GM18909 (cell line): ENCODE measurements around the gene OR6C65.

Experiments
- ATAC-seq: cut with Tn5 transposase; IDR thresholded peaks from one replicate; pipeline ENCODE4 v1.9.1; 2021; ENCODE audit warnings: mild to moderate bottlenecking; ENCODE audit not compliant: unreplicated experiment, poor library complexity

Gene OR6C65

DNA sequence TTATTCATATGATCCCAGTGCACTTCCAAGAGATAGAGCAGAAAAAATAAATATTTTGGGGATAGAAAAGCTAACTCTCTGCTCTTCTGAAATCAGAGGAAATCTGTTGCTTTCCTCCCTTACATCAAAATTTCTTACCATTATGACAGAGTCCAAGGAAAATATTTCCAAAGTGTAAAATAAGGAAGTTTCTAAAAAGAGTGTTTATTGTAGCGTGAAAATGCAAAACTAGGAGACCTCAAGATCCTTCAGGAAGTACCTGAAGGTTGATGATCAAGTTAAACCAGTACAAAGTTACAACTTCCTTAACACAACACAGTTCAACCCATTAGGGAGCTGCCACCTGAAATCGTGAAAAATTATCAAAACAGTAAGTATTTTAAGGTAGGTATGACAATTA is 43.4 kb downstream of the OR6C65 start, which contains the start of gene OR6C2:
Gene OR6C2 (plus strand): TSS at position 301 of the 400 bp plus-strand sequence. CDS start 8,138 bp downstream, outside the sequence.
- ATAC-seq, result no peak

DNA sequence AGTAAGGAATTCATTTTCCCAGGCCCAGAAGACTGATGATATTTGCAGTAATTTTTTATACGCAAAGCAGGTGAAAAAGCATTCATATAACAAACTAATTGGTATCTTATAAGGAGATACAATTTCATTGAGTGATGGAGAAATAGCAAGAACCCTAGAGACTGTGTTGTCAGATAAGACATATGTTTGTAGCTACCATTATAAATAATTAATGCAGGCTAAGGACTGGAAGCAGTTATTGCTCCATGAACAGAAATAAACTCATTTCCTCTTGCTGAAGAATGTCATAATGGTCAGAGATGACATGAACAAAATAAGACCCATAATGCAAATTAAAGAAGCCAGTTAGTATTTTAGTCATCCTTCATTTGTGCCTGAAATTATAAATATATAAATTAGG is 45.0 kb downstream of the OR6C65 start:
- no peak for ATAC-seq

DNA sequence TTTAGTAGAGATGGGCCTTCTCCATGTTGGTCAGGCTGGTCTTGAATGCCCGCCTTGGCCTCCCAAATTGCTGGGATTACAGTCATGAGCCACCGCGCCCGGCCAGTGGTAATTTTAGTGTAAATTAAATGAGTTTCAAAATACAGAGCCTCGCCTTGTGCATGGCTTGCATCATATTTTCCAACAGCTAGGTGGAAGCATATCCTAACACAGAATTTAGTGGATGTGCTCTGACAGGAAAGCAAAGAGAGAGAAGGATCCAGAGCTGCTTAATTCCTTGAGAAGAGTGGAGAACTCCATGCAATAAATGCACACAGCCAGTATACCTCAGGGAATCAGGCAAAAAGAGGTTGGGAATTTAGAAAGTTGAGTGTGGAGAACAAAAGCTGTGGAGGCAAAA is 46.0 kb downstream of the OR6C65 start:
- no peak for ATAC-seq

DNA sequence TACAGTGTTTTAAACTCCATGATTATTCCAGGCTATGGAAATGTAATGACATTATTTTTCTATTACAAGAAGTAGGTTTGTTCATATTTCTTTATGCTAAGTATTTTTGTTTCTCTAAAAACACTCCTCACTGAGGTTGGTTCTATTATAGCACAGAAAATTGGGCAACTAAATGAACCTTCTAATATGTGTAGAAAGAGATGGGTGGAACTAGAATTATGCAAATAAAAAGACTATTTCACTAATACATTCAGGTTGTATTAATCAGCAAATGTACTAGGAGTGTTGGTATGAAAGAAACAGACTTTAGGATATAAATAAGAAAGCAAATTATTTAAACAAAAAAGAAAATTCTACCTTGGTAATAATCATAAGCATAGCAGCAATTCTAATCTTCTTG is 48.5 kb downstream of the OR6C65 start:
- ATAC-seq, result no peak
